C4-2B (cell line): ENCODE results near the gene CRIP3.

Experiments used
- CTCF ChIP-seq: fragments of 450-650 bp; conservative IDR thresholded peaks from 2 replicates; pipeline ENCODE4 v1.5.1; 2017; ENCODE audit warnings: mild to moderate bottlenecking
- ZFX ChIP-seq: fragments of 450-650 bp; IDR thresholded peaks from 2 replicates; pipeline ENCODE4 v1.6.1; 2017

DNA sequence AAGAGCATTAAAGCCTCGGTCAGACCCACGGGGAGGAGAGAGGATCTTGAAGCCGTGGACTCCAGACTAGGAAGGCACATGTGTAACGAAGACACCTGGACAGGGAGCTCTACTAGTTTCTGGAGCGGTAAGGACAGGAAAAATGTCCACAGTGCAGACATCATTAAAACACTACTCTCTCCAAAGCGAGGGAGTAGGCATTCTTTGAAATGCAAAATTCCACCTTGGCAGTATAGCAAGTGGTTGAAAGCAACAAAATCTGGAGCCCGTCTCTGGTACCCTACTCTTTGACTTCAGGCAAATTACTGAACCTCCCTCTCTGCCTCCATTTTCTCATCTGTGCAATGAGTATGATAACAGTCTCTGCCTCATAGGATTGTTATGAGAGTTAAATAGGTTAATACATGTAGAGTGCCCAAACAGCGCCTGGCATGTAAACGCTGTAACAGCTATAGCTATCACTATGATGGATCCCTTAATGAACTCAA is 408 bp upstream of the CRIP3 start:
- no peak for TF ChIP-seq CTCF
- TF ChIP-seq ZFX: no peak
